Measurements from ENCODE around the gene STYXL1.
A peak's percentile ranks its signal among the peaks of the same experiment; 100 is the strongest.

STYXL1 gene

GRCh38 chr7:75971309-75971960, 76.4 kb downstream of the STYXL1 start:
- DNase-seq, result no peak

- DNase-seq, result no peak
These were observed 77.9 kb downstream of the STYXL1 start for GRCh38 chr7:75969704-75970498.

- no peak for DNase-seq
These were observed 78.6 kb downstream of the STYXL1 start for GRCh38 chr7:75969182-75969581.

GRCh38 chr7:75968561-75969001, 79.2 kb downstream of the STYXL1 start:
- DNase-seq, result no peak

GRCh38 chr7:75968012-75968411, 79.8 kb downstream of the STYXL1 start:
- DNase-seq, result no peak

GRCh38 chr7:75967487-75967997, 80.3 kb downstream of the STYXL1 start:
- no peak for DNase-seq

GRCh38 chr7:75967055-75967454, 80.7 kb downstream of the STYXL1 start:
- no peak for DNase-seq

- peak; percentile 84 for DNase-seq
These were observed 81.4 kb downstream of the STYXL1 start for GRCh38 chr7:75966190-75966961.

GRCh38 chr7:75965617-75966016, 82.2 kb downstream of the STYXL1 start:
- DNase-seq, result no peak

- no peak for DNase-seq
These were observed 84.3 kb downstream of the STYXL1 start for GRCh38 chr7:75963381-75963995.

GRCh38 chr7:75962607-75963380, 85.0 kb downstream of the STYXL1 start:
- no peak for DNase-seq

GRCh38 chr7:75961218-75961617, 86.6 kb downstream of the STYXL1 start:
- no peak for DNase-seq

- DNase-seq, result no peak
These were observed 87.4 kb downstream of the STYXL1 start for GRCh38 chr7:75960372-75960771.

- no peak for DNase-seq
These were observed 88.8 kb downstream of the STYXL1 start for GRCh38 chr7:75958802-75959543.

- no peak for DNase-seq
These were observed 90.6 kb downstream of the STYXL1 start for GRCh38 chr7:75957021-75957736.

- DNase-seq, result no peak
These were observed 92.4 kb downstream of the STYXL1 start for GRCh38 chr7:75955331-75955955.

- no peak for DNase-seq
These were observed 93.9 kb downstream of the STYXL1 start for GRCh38 chr7:75953931-75954330.

GRCh38 chr7:75953431-75953830, 94.4 kb downstream of the STYXL1 start:
- no peak for DNase-seq

GRCh38 chr7:75951506-75951905, 96.3 kb downstream of the STYXL1 start:
- no peak for DNase-seq

GRCh38 chr7:75950111-75950681, 97.6 kb downstream of the STYXL1 start:
- no peak for DNase-seq

Data from NCI-H1092 (cell line).